K562 (cell line): ENCODE data around the gene HBG1. TPM values are rescaled to one million over a fixed set of nuclear protein-coding genes. Genes with fewer than 3 reads are reported as not detected.

ENCODE experiments used
- ASH1L ChIP-seq: fragments of 450-650 bp; IDR thresholded peaks from 2 replicates; pipeline ENCODE4 v1.6.1; 2018; ENCODE audit warnings: borderline replicate concordance, mild to moderate bottlenecking, low read depth; ENCODE audit not compliant: partially characterized antibody
- BRCA1 ChIP-seq, 2 experiments: fragments of 450-650 bp in 1 of 2; sonication (generic) in 1 of 2; formaldehyde crosslinking in 1 of 2; IDR thresholded peaks; 2 replicates each; pipeline versions ENCODE4 v1.5.0 to v1.6.1; 2017 to 2020; ENCODE audit warnings: mild to moderate bottlenecking in 1 of 2, missing genetic modification reagents in 1 of 2
- CBX8 ChIP-seq: fragments of 200-600 bp; sonication (generic); IDR thresholded peaks from 2 replicates; pipeline ENCODE4 v1.6.1; 2012; ENCODE audit warnings: borderline replicate concordance, mixed run types, low read depth, mild to moderate bottlenecking, moderate library complexity, mixed read lengths, low read length, control low read depth, inconsistent platforms; ENCODE audit not compliant: poor library complexity, severe bottlenecking; ENCODE audit errors: extremely low read depth
- CHCHD3 ChIP-seq: fragments of 250-450 bp; sonication (Bioruptor Pico); IDR thresholded peaks from 2 replicates; pipeline ENCODE4 v2.1.2; 2022; ENCODE audit warnings: mild to moderate bottlenecking
- CREB3 ChIP-seq: fragments of 450-650 bp; conservative IDR thresholded peaks from 2 replicates; pipeline ENCODE4 v1.6.1; 2016; ENCODE audit warnings: missing genetic modification characterization, low read depth, mild to moderate bottlenecking, missing compliant biosample characterization, moderate library complexity
- CREBBP ChIP-seq: IDR thresholded peaks from one replicate; pipeline ENCODE4 v1.6.1; 2012; ENCODE audit warnings: low read depth, mild to moderate bottlenecking, control low read depth, inconsistent platforms, low read length
- DNMT1 ChIP-seq: fragments of 450-650 bp; IDR thresholded peaks from 2 replicates; pipeline ENCODE4 v1.6.1; 2016; ENCODE audit warnings: antibody characterized with exemption, mild to moderate bottlenecking
- EP300 ChIP-seq: IDR thresholded peaks from 2 replicates; pipeline ENCODE4 v1.6.1; 2012; ENCODE audit warnings: low read length, improper control_type of control experiment
- ESRRA ChIP-seq: fragments of 450-650 bp; IDR thresholded peaks from 2 replicates; pipeline ENCODE4 v1.6.1; 2014; ENCODE audit warnings: low read depth, mild to moderate bottlenecking, moderate library complexity, borderline replicate concordance
- FOXJ3 ChIP-seq: sonication (generic); formaldehyde crosslinking; IDR thresholded peaks from 2 replicates; pipeline ENCODE4 v1.4.0; 2020; ENCODE audit warnings: mild to moderate bottlenecking, missing genetic modification reagents
- GABPA ChIP-seq: fragments of 200-800 bp; sonication (Bioruptor generic); conservative IDR thresholded peaks from 2 replicates; pipeline ENCODE4 v1.6.1; 2016; ENCODE audit warnings: low read depth, missing genetic modification characterization, missing compliant biosample characterization
- HDAC2 ChIP-seq: fragments of 450-650 bp; IDR thresholded peaks from 2 replicates; pipeline ENCODE4 v1.6.1; 2016; ENCODE audit warnings: mild to moderate bottlenecking
- HNRNPUL1 ChIP-seq: fragments of 200-400 bp; formaldehyde crosslinking; IDR thresholded peaks from 2 replicates; pipeline ENCODE4 v1.6.1; 2017; ENCODE audit warnings: low read length
- KLF13 ChIP-seq: fragments of 450-650 bp; IDR thresholded peaks from 2 replicates; pipeline ENCODE4 v1.6.1; 2016; ENCODE audit warnings: missing genetic modification characterization, low read depth, mild to moderate bottlenecking, missing compliant biosample characterization, moderate library complexity, borderline replicate concordance
- KLF6 ChIP-seq: fragments of 250-450 bp; sonication (Bioruptor Pico); IDR thresholded peaks from 2 replicates; pipeline ENCODE4 v1.4.0; 2020; ENCODE audit warnings: mild to moderate bottlenecking, moderate library complexity, borderline replicate concordance
- NFE2 ChIP-seq: IDR thresholded peaks from 2 replicates; pipeline ENCODE4 v1.6.1; 2014; ENCODE audit warnings: antibody characterized with exemption, low read depth
- NR0B1 ChIP-seq: fragments of 450-650 bp; IDR thresholded peaks from one replicate; pipeline ENCODE4 v1.6.1; 2018; ENCODE audit warnings: mild to moderate bottlenecking, moderate library complexity; ENCODE audit not compliant: partially characterized antibody
- PHF8 ChIP-seq: fragments of 200-600 bp; sonication (generic); IDR thresholded peaks from 2 replicates; pipeline ENCODE4 v1.6.1; 2012; ENCODE audit warnings: mixed run types, mild to moderate bottlenecking, inconsistent platforms, low read length, moderate library complexity, borderline replicate concordance
- RBBP5 ChIP-seq: fragments of 200-600 bp; sonication (generic); IDR thresholded peaks from 2 replicates; pipeline ENCODE4 v1.6.1; 2012; ENCODE audit warnings: borderline replicate concordance, mild to moderate bottlenecking, low read length, control low read depth, inconsistent platforms; ENCODE audit not compliant: insufficient read depth, poor library complexity, severe bottlenecking
- SIN3B ChIP-seq: fragments of 450-650 bp; IDR thresholded peaks from 2 replicates; pipeline ENCODE4 v1.6.1; 2017; ENCODE audit warnings: low read depth, mild to moderate bottlenecking, moderate library complexity
- SMC3 ChIP-seq: conservative IDR thresholded peaks from 2 replicates; pipeline ENCODE4 v1.6.1; 2011; ENCODE audit warnings: low read depth, low read length, improper control_type of control experiment; ENCODE audit not compliant: insufficient read depth
- STAG1 ChIP-seq: sonication (generic); formaldehyde crosslinking; IDR thresholded peaks from 2 replicates; pipeline ENCODE4 v1.5.0; 2020; ENCODE audit warnings: missing genetic modification reagents, borderline replicate concordance
- YY1 ChIP-seq, 3 experiments: IDR thresholded peaks; 2 replicates each; pipeline ENCODE4 v1.6.1; 2011; ENCODE audit warnings: low read length in 2 of 3, mild to moderate bottlenecking in 2 of 3, moderate library complexity in 2 of 3, borderline replicate concordance in 1 of 3, control low read depth in 1 of 3, low read depth in 1 of 3; ENCODE audit not compliant: insufficient read depth in 3 of 3, insufficient replicate concordance in 2 of 3, control insufficient read depth in 1 of 3, insufficient read length in 1 of 3; ENCODE audit errors: extremely low read depth in 1 of 3
- ZFPM2 ChIP-seq: fragments of 250-450 bp; sonication (Bioruptor Pico); IDR thresholded peaks from 2 replicates; pipeline ENCODE4 v1.5.1; 2022; ENCODE audit warnings: mild to moderate bottlenecking
- ZNF121 ChIP-seq: sonication (generic); formaldehyde crosslinking; conservative IDR thresholded peaks from 2 replicates; pipeline ENCODE4 v1.8.0; 2022; ENCODE audit warnings: missing genetic modification reagents
- ZNF584 ChIP-seq: fragments of 200-800 bp; sonication (Bioruptor generic); IDR thresholded peaks from 2 replicates; pipeline ENCODE4 v1.6.1; 2016; ENCODE audit warnings: low read depth, mild to moderate bottlenecking, missing genetic modification characterization, missing compliant biosample characterization
- ZSCAN32 ChIP-seq: fragments of 450-650 bp; formaldehyde crosslinking; IDR thresholded peaks from 2 replicates; pipeline ENCODE4 v1.4.0; 2020; ENCODE audit warnings: mild to moderate bottlenecking, moderate library complexity
- polyA plus RNA-seq, 8 experiments: library from polyadenylated mRNA; depleted of rRNA in 4 of 8; stranded (reverse) in 5 of 8; unstranded in 3 of 8; fragments of >200 nt; fragmentation: Nextera tagmentation in 2 of 8; fragmentation: Illumina TruSeq in 1 of 8; extraction: Ambion mirVana in 2 of 8; extraction: Trizol in 1 of 8; gene quantifications; 2 replicates each; pipeline versions ENCODE4 v1.2.1 to v1.2.3, GENCODE V29; 2011 to 2014; ENCODE audit warnings: inconsistent platforms in 1 of 8, missing spikeins in 1 of 8
- total RNA-seq, 7 experiments: library from RNA; depleted of rRNA in 6 of 7; stranded (reverse); fragments of >200 nt in 6 of 7; fragmentation: Illumina TruSeq in 2 of 7; extraction: Trizol in 2 of 7; gene quantifications; 2 replicates each; pipeline versions ENCODE4 v1.2.1 to v1.2.3, GENCODE V29; 2011 to 2021; ENCODE audit warnings: low replicate concordance in 1 of 7

The HBG1 gene
- total and polyA plus RNA-seq, 9 of the 15 experiments (the other 6 are each of a cell fraction or from before 2014, with no cell fraction given), result 1,066 to 16,338 (median 4,898) TPM

GRCh38 chr11:5280582-5281102 is 31.0 kb upstream of the HBG1 start (continued):
- TF ChIP-seq ZFPM2 (CRISPR knock-in tag) (no peak), SIN3B (0 out of 2 replicates have a peak, but pooled peaks have one; percentile 9), CREBBP (no peak), FOXJ3 (CRISPR knock-in tag) (no peak), CREB3 (tag) (peak; percentile 92), STAG1 (CRISPR knock-in tag) (no peak), ZNF121 (CRISPR knock-in tag) (no peak), HNRNPUL1 (no peak), RBBP5 (no peak), EP300 (peak; percentile 99), SMC3 (0 out of 2 replicates have a peak, but pooled peaks have one; percentile 3), KLF6 (peak; percentile 89; the same call in 1 of the 2 replicates), ASH1L (no peak), CBX8 (no peak), CHCHD3 (CRISPR knock-in tag) (no peak), ZSCAN32 (no peak), NFE2 (peak; percentile 99), ESRRA (peak; percentile 85), ZNF584 (peak; percentile 74), NR0B1 (no peak), DNMT1 (no peak), GABPA (tag) (no peak), YY1 (IDR thresholded peaks at IDR 0.05; ENCODE audit: borderline replicate concordance in 1 of 3, control insufficient read depth in 1 of 3, extremely low read depth in 1 of 3, insufficient read depth in 3 of 3, insufficient read length in 1 of 3, insufficient replicate concordance in 2 of 3, low read depth in 1 of 3, low read length in 2 of 3) (peak in 2 of 3 experiments; percentile 41 to 72), HDAC2 (peak; percentile 97), KLF13 (tag) (no peak), BRCA1 (IDR thresholded peaks at IDR 0.05) (no peak), BRCA1 (CRISPR knock-in tag; IDR thresholded peaks at IDR 0.05) (no peak), PHF8 (no peak)
